GM23248 (cell line): ENCODE measurements around the gene EDN3.

ENCODE experiments used
- EZH2 ChIP-seq: fragments of 200-600 bp; sonication (generic); IDR thresholded peaks from 2 replicates; pipeline ENCODE4 v1.6.1; 2018; ENCODE audit warnings: antibody characterized with exemption, mild to moderate bottlenecking; ENCODE audit not compliant: insufficient read depth, poor library complexity, severe bottlenecking
- EZH2phosphoT487 ChIP-seq: fragments of 200-600 bp; sonication (generic); IDR thresholded peaks from 2 replicates; pipeline ENCODE4 v1.6.1; 2018; ENCODE audit warnings: antibody characterized with exemption, moderate library complexity, mild to moderate bottlenecking, low read depth; ENCODE audit not compliant: insufficient read depth

DNA sequence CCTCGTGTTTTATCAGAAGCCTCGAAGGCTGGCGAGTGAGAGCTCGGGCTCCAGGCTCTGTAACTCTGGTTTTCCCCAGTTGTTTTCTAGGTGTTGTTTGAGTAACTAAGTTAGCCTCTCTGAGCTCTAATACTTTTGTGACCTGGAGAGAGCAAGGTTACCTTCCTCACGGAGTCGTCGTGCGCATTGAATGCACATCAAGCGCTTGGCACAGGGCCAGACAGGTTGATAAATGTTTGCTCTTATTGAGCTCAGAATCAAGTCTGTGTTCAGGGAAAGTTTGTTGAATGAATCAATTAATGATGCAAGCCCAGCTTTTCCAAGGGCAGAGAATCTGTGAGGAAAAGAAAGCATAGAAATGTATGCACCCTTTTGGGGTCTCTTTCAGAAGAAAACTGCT is 33.5 kb downstream of the EDN3 start:
- no peak for TF ChIP-seq EZH2
- TF ChIP-seq EZH2phosphoT487, result no peak
